GM19463 (cell line): ENCODE measurements around the gene SHISAL1.

Experiments
- ATAC-seq: cut with Tn5 transposase; IDR thresholded peaks from one replicate; pipeline ENCODE4 v1.9.1; 2021; ENCODE audit warnings: mild to moderate bottlenecking, moderate library complexity; ENCODE audit not compliant: unreplicated experiment

The SHISAL1 gene

GRCh38 chr22:44312766-44313165 lies at the start of gene SHISAL1:
SHISAL1 (minus strand) TSS chr22:44312951; CDS start chr22:44300945, 12,006 bp downstream.
- no peak for ATAC-seq

- ATAC-seq: no peak
Observed at GRCh38 chr22:44361391-44362126, 48.8 kb upstream of the SHISAL1 start.

GRCh38 chr22:44360668-44361381 lies 48.1 kb upstream of the SHISAL1 start:
- ATAC-seq: no peak

GRCh38 chr22:44360306-44360667 lies 47.5 kb upstream of the SHISAL1 start:
- no peak for ATAC-seq

GRCh38 chr22:44359496-44360110 lies 46.9 kb upstream of the SHISAL1 start:
- ATAC-seq: no peak

- ATAC-seq: no peak
Observed at GRCh38 chr22:44358709-44359440, 46.1 kb upstream of the SHISAL1 start.

GRCh38 chr22:44357966-44358465 lies 45.3 kb upstream of the SHISAL1 start:
- ATAC-seq: no peak

GRCh38 chr22:44357296-44357965 lies 44.7 kb upstream of the SHISAL1 start:
- ATAC-seq: no peak

- ATAC-seq: no peak
Observed at GRCh38 chr22:44355716-44356070, 42.9 kb upstream of the SHISAL1 start.

- ATAC-seq: no peak
Observed at GRCh38 chr22:44354288-44354687, 41.5 kb upstream of the SHISAL1 start.

- ATAC-seq: no peak
Observed at GRCh38 chr22:44353041-44353440, 40.3 kb upstream of the SHISAL1 start.

GRCh38 chr22:44352378-44353035 lies 39.8 kb upstream of the SHISAL1 start:
- no peak for ATAC-seq

GRCh38 chr22:44351685-44352377 lies 39.1 kb upstream of the SHISAL1 start:
- ATAC-seq: no peak

- no peak for ATAC-seq
Observed at GRCh38 chr22:44351037-44351436, 38.3 kb upstream of the SHISAL1 start.

GRCh38 chr22:44349594-44349993 lies 36.8 kb upstream of the SHISAL1 start:
- ATAC-seq: no peak

GRCh38 chr22:44348971-44349560 lies 36.3 kb upstream of the SHISAL1 start:
- no peak for ATAC-seq

- ATAC-seq: no peak
Observed at GRCh38 chr22:44347549-44347948, 34.8 kb upstream of the SHISAL1 start.

- ATAC-seq: no peak
Observed at GRCh38 chr22:44347080-44347479, 34.3 kb upstream of the SHISAL1 start.

GRCh38 chr22:44345872-44346271 lies 33.1 kb upstream of the SHISAL1 start:
- no peak for ATAC-seq
